RKO (cell line): ENCODE data around the gene PACSIN1.

Experiments
- DNase-seq: peaks from one replicate; pipeline ENCODE4 v3.0.0-alpha.2; 2016; ENCODE audit warnings: low spot score

Gene PACSIN1

GRCh38 chr6:34527751-34528670 lies 62.1 kb downstream of the PACSIN1 start:
- DNase-seq = no peak

DNA sequence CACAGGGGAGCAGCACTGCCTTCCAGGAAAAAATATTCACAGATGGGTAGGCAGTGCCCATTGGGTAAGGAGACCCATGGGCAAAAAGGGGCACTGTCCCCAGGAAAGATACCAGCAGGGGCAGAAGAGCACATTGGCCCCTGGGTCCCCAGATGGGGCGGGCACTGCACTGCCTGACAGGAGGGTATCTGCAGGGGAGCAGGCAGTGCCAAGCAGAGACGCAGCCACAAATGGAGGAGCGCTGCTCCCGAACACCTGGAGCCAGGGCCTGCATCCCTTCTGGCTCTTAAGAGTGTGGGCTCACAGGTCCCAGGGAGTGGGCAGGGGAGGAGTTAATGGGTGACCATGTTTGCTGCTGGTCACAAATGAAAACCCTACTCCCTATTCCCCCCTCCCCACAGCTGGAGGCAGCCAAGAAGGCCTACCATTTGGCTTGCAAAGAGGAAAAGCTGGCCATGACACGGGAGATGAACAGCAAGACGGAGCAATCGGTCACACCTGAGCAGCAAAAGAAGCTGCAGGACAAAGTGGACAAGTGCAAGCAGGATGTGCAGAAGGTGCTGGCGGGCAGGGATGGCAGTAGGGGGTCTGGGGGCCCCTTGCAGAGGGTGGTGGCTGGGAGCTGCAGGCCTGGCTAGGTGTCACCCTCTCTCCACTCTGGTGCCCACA lies 63.3 kb downstream of the PACSIN1 start:
- DNase-seq = no peak

DNA sequence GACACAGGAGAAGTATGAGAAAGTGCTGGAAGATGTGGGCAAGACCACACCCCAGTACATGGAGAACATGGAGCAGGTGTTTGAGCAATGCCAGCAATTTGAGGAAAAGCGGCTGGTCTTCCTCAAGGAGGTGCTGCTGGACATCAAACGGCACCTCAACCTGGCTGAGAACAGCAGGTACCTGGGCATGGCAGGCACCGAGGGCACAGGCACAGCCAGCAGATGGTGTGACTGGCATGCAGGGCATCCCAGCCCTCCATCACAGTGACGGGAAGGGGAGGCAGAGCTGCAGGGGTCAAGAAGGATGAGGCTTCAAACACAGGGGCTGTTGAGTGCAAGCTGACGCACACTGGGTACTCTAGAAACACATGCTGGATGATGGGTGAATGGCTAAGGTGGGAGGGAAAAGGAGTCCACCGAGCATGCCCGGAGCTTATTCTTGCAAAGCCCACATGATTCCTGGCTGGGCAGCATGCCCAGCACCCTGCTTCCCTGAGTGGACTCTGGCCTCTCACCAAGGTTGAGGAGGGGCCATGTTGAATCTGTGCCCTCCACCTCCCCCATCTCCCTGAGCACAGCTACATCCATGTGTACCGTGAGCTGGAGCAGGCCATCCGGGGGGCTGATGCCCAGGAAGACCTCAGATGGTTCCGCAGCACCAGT lies 63.9 kb downstream of the PACSIN1 start:
- DNase-seq = no peak

GRCh38 chr6:34530753-34531365 lies 65.0 kb downstream of the PACSIN1 start:
- DNase-seq = no peak

- DNase-seq = no peak
Observed at GRCh38 chr6:34531580-34532201, 65.8 kb downstream of the PACSIN1 start.

GRCh38 chr6:34532230-34532629 lies 66.4 kb downstream of the PACSIN1 start:
- DNase-seq = no peak

- no peak for DNase-seq
Observed at GRCh38 chr6:34534146-34534545, 68.3 kb downstream of the PACSIN1 start.

- DNase-seq = no peak
Observed at GRCh38 chr6:34534656-34535055, 68.8 kb downstream of the PACSIN1 start.

- no peak for DNase-seq
Observed at GRCh38 chr6:34535199-34535598, 69.3 kb downstream of the PACSIN1 start.

GRCh38 chr6:34535646-34536045 lies 69.8 kb downstream of the PACSIN1 start:
- DNase-seq = no peak

DNA sequence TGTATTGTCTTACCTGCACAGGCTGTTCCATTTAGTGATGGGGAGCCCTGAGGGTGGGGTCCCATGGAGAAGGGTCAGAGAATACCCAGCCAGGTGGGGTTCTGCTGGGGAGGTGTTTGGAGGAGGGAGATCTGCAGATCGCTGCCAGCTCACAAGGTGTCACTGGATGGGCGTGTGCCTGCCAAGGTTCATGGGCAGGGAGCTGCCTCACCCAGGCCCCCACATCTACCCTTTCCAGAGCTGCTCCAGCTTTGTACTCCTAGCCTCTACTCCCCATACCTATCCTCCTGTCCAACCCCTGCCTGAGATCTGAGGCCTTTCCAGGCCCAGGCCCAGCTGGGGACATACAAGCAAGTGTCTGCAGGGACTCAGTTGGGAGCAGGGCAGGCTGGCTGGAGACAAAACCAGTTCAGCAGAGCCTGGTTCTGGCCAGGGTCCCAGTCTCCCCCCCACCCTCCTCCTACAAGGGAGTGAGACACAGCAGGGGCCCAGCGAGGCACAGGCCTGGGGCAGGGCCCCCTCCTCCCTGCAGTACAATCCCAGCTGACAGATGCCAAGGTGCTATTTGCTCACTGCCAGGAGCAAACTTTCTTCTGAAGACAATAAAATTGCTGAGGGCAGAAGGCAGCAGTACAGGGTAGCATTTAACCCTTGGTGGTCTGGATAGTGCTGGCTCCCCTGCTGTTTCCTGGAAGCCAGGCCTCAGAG lies 70.5 kb downstream of the PACSIN1 start:
- DNase-seq = no peak

GRCh38 chr6:34536959-34537848 lies 71.3 kb downstream of the PACSIN1 start:
- DNase-seq = no peak

DNA sequence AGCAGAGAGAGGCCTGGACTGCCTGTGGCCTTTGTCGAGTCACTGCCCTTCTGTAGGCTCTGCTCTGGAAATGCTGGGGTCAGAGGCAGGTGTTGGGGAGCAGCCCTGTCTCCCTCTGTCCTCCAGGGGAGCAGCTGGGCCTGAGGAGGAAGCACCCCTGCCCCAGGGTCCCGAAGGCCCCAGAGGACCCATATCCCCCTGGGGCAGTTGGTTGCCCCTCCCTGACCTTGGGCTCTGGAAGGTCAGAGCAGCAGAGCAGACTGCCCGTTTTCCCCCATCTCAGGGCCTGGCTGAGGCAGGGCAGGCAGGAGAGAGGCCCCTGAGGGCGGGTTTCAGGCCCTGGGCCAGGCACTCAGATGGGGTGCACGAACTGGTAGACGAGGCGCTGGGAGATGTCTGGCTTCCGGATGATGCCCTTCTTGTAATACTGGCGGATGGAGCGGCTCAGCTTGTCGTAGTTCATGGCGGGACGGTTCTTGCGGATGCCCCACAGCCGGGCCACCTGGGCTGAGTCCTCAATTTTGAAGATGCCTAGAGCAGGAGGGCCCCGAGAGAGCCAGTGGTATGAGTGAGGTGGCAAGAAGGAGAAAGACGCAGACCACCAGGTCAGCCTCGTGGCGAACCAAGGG lies 72.2 kb downstream of the PACSIN1 start:
- no peak for DNase-seq

DNA sequence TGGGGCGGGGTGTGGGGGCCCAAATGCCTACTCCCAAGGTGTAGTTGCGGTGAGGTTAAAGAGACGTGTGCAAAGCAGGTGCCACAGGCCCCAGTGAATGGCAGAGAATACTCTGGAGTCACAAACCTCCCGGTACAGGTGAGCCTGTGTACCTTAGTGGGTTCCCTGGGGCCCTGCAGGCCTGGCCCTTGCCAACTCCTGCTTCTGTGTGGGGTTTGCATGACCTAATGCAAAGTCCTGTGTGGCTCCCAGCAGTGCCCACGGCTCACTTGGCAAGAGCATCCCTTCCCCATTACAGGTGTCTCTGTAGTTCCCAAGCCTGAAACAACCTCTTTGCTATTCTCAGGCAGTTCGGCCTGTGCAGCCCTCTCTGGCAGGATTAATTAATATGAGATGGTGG lies 72.7 kb downstream of the PACSIN1 start:
- no peak for DNase-seq

DNA sequence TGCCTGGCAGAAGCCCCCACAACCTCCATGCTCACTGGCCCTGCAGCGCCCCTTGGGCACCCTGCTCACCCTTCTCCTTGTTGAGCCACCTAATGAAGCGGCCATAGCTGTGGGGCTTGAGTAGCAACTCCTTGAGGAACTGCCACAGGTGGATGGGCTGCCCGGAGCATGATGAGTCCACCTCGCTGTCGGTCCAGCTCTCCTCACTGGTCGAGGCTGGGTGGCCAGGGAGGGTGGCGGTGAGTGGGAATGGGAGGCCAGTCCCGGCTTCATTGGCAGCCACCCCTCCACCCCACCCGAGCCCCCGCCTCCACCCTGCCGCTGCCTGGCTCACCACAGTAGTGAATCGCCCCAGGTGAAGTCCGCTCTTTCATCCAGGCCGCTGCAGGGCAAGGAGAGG lies 73.3 kb downstream of the PACSIN1 start:
- no peak for DNase-seq

DNA sequence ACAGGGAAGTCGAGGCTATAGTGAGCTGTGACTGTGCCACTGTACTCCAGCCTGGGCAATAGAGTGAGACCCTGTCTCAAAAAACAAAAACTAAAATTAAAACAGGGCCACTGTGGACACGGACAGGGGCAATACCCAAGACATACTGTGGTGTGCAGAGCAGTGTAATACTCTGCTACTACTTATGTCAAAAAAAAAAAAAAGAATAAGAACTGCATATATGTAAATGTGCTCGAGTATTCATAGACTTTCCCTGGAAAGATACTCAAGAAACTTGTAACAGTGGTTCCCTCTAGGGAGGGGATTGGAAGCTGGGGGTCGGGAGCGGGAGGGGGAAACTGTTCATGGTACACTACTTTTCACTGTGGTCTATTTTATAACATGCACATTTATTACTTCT lies 74.3 kb downstream of the PACSIN1 start:
- no peak for DNase-seq

DNA sequence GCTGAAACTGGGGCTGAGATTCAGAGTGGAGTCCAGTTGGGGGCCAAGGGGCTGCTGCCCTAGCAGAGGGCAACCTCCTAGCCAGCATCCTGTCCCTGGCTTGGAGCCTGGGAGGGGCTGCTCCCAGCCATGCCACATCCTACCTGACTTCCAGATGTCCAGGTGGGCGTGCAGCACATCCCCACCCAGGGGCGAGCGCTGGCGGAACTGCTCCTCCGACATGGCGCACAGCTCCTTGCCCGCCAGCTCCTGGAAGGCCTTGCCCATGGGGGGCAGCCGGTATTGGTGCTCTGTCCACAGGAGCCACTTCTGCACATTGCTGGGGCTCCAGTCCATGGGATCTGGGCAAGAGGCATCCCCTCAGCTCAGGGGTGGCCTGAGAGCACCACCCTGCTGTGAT lies 75.0 kb downstream of the PACSIN1 start:
- DNase-seq = no peak

- DNase-seq = peak; percentile 29
Observed at GRCh38 chr6:34543421-34543820, 77.5 kb downstream of the PACSIN1 start.

- DNase-seq = no peak
Observed at GRCh38 chr6:34544052-34544604, 78.3 kb downstream of the PACSIN1 start.
